HepG2 (cell line): ENCODE data around the gene HLA-DMB. TPM values are rescaled to one million over a fixed set of nuclear protein-coding genes. Genes with fewer than 3 reads are reported as not detected.

ENCODE experiments used
- AHR ChIP-seq: IDR thresholded peaks from 2 replicates; pipeline ENCODE4 v1.6.1; 2018; ENCODE audit warnings: missing genetic modification reagents, missing compliant biosample characterization
- ASH2L ChIP-seq: fragments of 300-600, 200-600 bp; sonication (generic); IDR thresholded peaks from 2 replicates; pipeline ENCODE4 v1.7.0; 2017; ENCODE audit warnings: low read depth, mild to moderate bottlenecking, moderate library complexity, mixed read lengths, low read length; ENCODE audit not compliant: insufficient read length
- GATA4 ChIP-seq: sonication (generic); IDR thresholded peaks from 2 replicates; pipeline ENCODE4 v1.6.1; 2016; ENCODE audit warnings: antibody characterized with exemption, low read depth, borderline replicate concordance
- HNRNPK ChIP-seq: fragments of 200-400 bp; formaldehyde crosslinking; IDR thresholded peaks from 2 replicates; pipeline ENCODE4 v1.6.1; 2018; ENCODE audit warnings: low read length, low read depth, moderate library complexity, mild to moderate bottlenecking; ENCODE audit not compliant: poor library complexity, severe bottlenecking
- PCBP2 ChIP-seq: fragments of 200-400 bp; formaldehyde crosslinking; optimal IDR thresholded peaks from 2 replicates; pipeline ENCODE3; 2018; ENCODE audit warnings: low read length, low read depth; ENCODE audit not compliant: poor library complexity, severe bottlenecking
- SAP130 ChIP-seq: IDR thresholded peaks from 2 replicates; pipeline ENCODE4 v1.6.1; 2016; ENCODE audit warnings: low read depth
- SIN3B ChIP-seq: fragments of 150-350 bp; IDR thresholded peaks from 2 replicates; pipeline ENCODE4 v1.6.1; 2014; ENCODE audit warnings: low read length
- SIX4 ChIP-seq: sonication (generic); formaldehyde crosslinking; IDR thresholded peaks from 2 replicates; pipeline ENCODE4 v1.4.0; 2020; ENCODE audit warnings: missing genetic modification reagents
- SNRNP70 ChIP-seq: fragments of 200-400 bp; formaldehyde crosslinking; IDR thresholded peaks from 2 replicates; pipeline ENCODE4 v1.6.1; 2017; ENCODE audit warnings: mild to moderate bottlenecking, low read depth, low read length, moderate library complexity
- SYNCRIP ChIP-seq: fragments of 200-400 bp; formaldehyde crosslinking; IDR thresholded peaks from 2 replicates; pipeline ENCODE4 v1.6.1; 2018; ENCODE audit warnings: mild to moderate bottlenecking, low read depth, low read length; ENCODE audit not compliant: insufficient read depth
- TBX2 ChIP-seq: sonication (generic); formaldehyde crosslinking; IDR thresholded peaks from 2 replicates; pipeline ENCODE4 v1.5.0; 2020; ENCODE audit warnings: missing genetic modification reagents, mild to moderate bottlenecking, borderline replicate concordance
- ZNF121 ChIP-seq: sonication (generic); formaldehyde crosslinking; IDR thresholded peaks from 2 replicates; pipeline ENCODE4 v1.5.0; 2020; ENCODE audit warnings: mild to moderate bottlenecking, missing genetic modification reagents
- ZNF180 ChIP-seq: sonication (generic); formaldehyde crosslinking; IDR thresholded peaks from 2 replicates; pipeline ENCODE4 v1.4.0; 2020; ENCODE audit warnings: low read depth, missing genetic modification reagents, borderline replicate concordance
- ZNF205 ChIP-seq: IDR thresholded peaks from 2 replicates; pipeline ENCODE4 v1.6.1; 2018; ENCODE audit warnings: missing biosample characterization, missing genetic modification reagents
- ZNF234 ChIP-seq: sonication (generic); formaldehyde crosslinking; conservative IDR thresholded peaks from 2 replicates; pipeline ENCODE4 v1.5.1; 2020; ENCODE audit warnings: mild to moderate bottlenecking, missing genetic modification reagents
- ZNF34 ChIP-seq: sonication (generic); formaldehyde crosslinking; IDR thresholded peaks from 2 replicates; pipeline ENCODE4 v1.4.0; 2020; ENCODE audit warnings: mild to moderate bottlenecking, missing genetic modification reagents, borderline replicate concordance
- ZNF672 ChIP-seq: sonication (generic); formaldehyde crosslinking; IDR thresholded peaks from 2 replicates; pipeline ENCODE4 v1.8.1; 2022; ENCODE audit warnings: missing genetic modification reagents
- ZNF674 ChIP-seq: sonication (generic); formaldehyde crosslinking; IDR thresholded peaks from 2 replicates; pipeline ENCODE4 v1.5.0; 2020; ENCODE audit warnings: low read depth, mild to moderate bottlenecking, missing genetic modification reagents
- ZSCAN31 ChIP-seq: sonication (generic); formaldehyde crosslinking; IDR thresholded peaks from 2 replicates; pipeline ENCODE4 v1.5.0; 2020; ENCODE audit warnings: low read depth, mild to moderate bottlenecking, missing genetic modification reagents
- polyA plus RNA-seq, 8 experiments: library from polyadenylated mRNA; depleted of rRNA in 3 of 8; stranded (reverse) in 7 of 8; unstranded in 1 of 8; fragments of >200 nt; fragmentation: Illumina TruSeq in 4 of 8; extraction: Trizol in 4 of 8; gene quantifications; 2 replicates each; pipeline versions ENCODE4 v1.2.1 to v1.2.3, GENCODE V29; 2011 to 2016; ENCODE audit warnings: low read depth in 4 of 8, missing spikeins in 1 of 8, mixed read lengths in 1 of 8; ENCODE audit not compliant: insufficient read depth in 1 of 8
- total RNA-seq, 5 experiments: library from RNA; depleted of rRNA; stranded (reverse); fragments of >200 nt; fragmentation: Illumina TruSeq; extraction: Trizol; gene quantifications; 2 replicates each; pipeline ENCODE4 v1.2.3, GENCODE V29; 2016; ENCODE audit warnings: low read depth in 1 of 5
- TF ChIP-seq, protein P1 (sequence below): IDR thresholded peaks from 2 replicates; pipeline ENCODE4 v1.6.1; 2016; ENCODE audit warnings: missing compliant biosample characterization, missing genetic modification reagents, borderline replicate concordance
- TF ChIP-seq, protein P2 (sequence below): sonication (generic); formaldehyde crosslinking; IDR thresholded peaks from 2 replicates; pipeline ENCODE4 v1.8.0; 2022; ENCODE audit warnings: mild to moderate bottlenecking, missing genetic modification reagents, borderline replicate concordance
- TF ChIP-seq, protein P3 (sequence below), 2 experiments: sonication (generic) in 1 of 2; formaldehyde crosslinking in 1 of 2; IDR thresholded peaks; 2 replicates each; pipeline versions ENCODE4 v1.5.1 to v1.6.1; 2011 to 2020; ENCODE audit warnings: borderline replicate concordance in 1 of 2, low read depth in 1 of 2, low read length in 1 of 2, mild to moderate bottlenecking in 1 of 2, missing genetic modification reagents in 1 of 2, moderate library complexity in 1 of 2
- TF ChIP-seq, protein P4 (sequence below): fragments of 450-650 bp; IDR thresholded peaks from 2 replicates; pipeline ENCODE4 v1.6.1; 2017

The HLA-DMB gene
- total and polyA plus RNA-seq, 2 of the 13 experiments (the other 11 are each of a cell fraction or from before 2014, with no cell fraction given), result not detected

DNA sequence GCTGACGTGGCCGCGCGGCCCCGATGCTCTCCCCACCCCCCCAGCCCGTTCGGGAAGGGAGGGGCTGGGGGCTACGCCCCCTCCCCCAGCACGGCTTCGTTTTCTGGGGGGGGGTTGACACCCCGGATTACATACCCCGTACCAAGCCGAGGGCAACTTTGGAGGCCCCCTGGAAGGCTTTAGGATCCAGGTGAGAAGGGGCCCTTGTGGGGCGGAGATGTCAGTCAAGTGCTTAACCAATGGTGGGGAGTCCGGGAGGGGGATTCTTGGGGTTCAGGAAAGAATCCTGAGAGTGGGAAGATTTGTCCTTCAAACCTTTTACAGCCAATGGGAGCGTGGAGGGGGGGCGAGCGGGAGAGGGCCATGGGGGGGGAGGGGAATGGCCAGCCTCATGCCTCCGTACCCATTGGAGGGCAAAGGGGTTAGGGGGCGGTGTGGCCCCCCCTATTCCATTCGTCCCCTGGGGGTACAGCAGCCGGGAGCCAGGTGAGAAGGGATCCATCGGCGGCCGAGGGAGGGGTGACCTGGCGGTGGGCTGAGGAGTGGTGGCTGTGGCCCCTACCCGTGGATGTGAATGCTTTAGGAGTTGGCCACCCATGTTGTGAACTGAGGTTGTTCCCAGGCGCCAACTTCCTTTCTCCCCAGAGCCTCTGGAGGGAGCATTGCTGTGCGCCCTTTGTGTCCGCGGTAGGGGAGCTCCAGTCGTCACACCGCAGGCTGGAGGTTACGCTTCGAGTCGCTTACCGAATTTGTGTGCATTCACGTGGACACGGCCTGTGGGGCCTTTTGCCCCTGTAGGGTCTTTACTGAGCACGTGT lies 28.2 kb upstream of the HLA-DMB start (continued):
- TF ChIP-seq ASH2L (peak; percentile 19), PCBP2 (no peak), SAP130 (CRISPR knock-in tag) (no peak; the same call in 1 of the 2 replicates), ZNF672 (no peak; the same call in none of the 2 replicates), ZNF234 (CRISPR knock-in tag) (no peak), SNRNP70 (no peak), ZNF180 (CRISPR knock-in tag) (no peak), ZSCAN31 (CRISPR knock-in tag) (no peak; the same call in 1 of the 2 replicates), ZNF674 (CRISPR knock-in tag) (no peak), TBX2 (CRISPR knock-in tag) (0 out of 2 replicates have a peak, but pooled peaks have one; percentile 9), ZNF121 (CRISPR knock-in tag) (no peak), ZNF34 (CRISPR knock-in tag) (no peak), SYNCRIP (no peak), AHR (no peak), HNRNPK (peak; percentile 0), SIN3B (no peak), GATA4 (0 out of 2 replicates have a peak, but pooled peaks have one; percentile 11), SIX4 (CRISPR knock-in tag) (no peak; the same call in 1 of the 2 replicates), ZNF205 (CRISPR knock-in tag) (peak; percentile 83; the same call in 1 of the 2 replicates)
- TF ChIP-seq, protein P1, sequence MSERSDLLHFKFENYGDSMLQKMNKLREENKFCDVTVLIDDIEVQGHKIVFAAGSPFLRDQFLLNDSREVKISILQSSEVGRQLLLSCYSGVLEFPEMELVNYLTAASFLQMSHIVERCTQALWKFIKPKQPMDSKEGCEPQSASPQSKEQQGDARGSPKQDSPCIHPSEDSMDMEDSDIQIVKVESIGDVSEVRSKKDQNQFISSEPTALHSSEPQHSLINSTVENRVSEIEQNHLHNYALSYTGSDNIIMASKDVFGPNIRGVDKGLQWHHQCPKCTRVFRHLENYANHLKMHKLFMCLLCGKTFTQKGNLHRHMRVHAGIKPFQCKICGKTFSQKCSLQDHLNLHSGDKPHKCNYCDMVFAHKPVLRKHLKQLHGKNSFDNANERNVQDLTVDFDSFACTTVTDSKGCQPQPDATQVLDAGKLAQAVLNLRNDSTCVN (CRISPR knock-in tag), result peak; percentile 36; the same call in 1 of the 2 replicates
- TF ChIP-seq, protein P2, sequence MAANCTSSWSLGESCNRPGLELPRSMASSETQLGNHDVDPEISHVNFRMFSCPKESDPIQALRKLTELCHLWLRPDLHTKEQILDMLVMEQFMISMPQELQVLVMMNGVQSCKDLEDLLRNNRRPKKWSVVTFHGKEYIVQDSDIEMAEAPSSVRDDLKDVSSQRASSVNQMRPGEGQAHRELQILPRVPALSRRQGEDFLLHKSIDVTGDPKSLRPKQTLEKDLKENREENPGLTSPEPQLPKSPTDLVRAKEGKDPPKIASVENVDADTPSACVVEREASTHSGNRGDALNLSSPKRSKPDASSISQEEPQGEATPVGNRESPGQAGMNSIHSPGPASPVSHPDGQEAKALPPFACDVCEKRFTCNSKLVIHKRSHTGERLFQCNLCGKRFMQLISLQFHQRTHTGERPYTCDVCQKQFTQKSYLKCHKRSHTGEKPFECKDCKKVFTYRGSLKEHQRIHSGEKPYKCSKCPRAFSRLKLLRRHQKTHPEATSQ (CRISPR knock-in tag), result no peak; the same call in 1 of the 2 replicates
- TF ChIP-seq, protein P3, sequence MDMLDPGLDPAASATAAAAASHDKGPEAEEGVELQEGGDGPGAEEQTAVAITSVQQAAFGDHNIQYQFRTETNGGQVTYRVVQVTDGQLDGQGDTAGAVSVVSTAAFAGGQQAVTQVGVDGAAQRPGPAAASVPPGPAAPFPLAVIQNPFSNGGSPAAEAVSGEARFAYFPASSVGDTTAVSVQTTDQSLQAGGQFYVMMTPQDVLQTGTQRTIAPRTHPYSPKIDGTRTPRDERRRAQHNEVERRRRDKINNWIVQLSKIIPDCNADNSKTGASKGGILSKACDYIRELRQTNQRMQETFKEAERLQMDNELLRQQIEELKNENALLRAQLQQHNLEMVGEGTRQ (IDR thresholded peaks at IDR 0.05; ENCODE audit: low read depth, low read length), result peak; percentile 9; the same call in 1 of the 2 replicates
- TF ChIP-seq, protein P3 (CRISPR knock-in tag; IDR thresholded peaks at IDR 0.05; ENCODE audit: borderline replicate concordance), result peak; percentile 27
- TF ChIP-seq, protein P4, sequence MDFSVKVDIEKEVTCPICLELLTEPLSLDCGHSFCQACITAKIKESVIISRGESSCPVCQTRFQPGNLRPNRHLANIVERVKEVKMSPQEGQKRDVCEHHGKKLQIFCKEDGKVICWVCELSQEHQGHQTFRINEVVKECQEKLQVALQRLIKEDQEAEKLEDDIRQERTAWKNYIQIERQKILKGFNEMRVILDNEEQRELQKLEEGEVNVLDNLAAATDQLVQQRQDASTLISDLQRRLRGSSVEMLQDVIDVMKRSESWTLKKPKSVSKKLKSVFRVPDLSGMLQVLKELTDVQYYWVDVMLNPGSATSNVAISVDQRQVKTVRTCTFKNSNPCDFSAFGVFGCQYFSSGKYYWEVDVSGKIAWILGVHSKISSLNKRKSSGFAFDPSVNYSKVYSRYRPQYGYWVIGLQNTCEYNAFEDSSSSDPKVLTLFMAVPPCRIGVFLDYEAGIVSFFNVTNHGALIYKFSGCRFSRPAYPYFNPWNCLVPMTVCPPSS, result no peak
